Activated T-helper 17 cell treated with anti-CD3 and anti-CD28 coated beads, Interleukin-2, amount 50 U/mL, for 72 hours (primary cell): ENCODE measurements around the gene TWF2. TPM values are rescaled to one million over a fixed set of nuclear protein-coding genes. Genes with fewer than 3 reads are reported as not detected.
A peak's percentile ranks its signal among the peaks of the same experiment; 100 is the strongest.

ENCODE experiments used
- ATAC-seq: fragments of 150-1000 bp; cut with Tn5 transposase; replicated peaks from 2 replicates; pipeline ENCODE4 v1.10.0; 2021; ENCODE audit warnings: mild to moderate bottlenecking, moderate library complexity
- H3K27ac Mint-ChIP-seq: one replicate; pipeline ENCODE4 v1.8.0; 2022; ENCODE audit warnings: mixed read lengths
- H3K27me3 Mint-ChIP-seq: one replicate; pipeline ENCODE4 v1.8.0; 2022; ENCODE audit warnings: mixed read lengths
- H3K36me3 Mint-ChIP-seq: one replicate; pipeline ENCODE4 v1.8.0; 2022; ENCODE audit warnings: low read depth, mild to moderate bottlenecking, mixed read lengths
- H3K4me1 Mint-ChIP-seq: one replicate; pipeline ENCODE4 v1.8.0; 2022; ENCODE audit warnings: mixed read lengths
- H3K4me3 Mint-ChIP-seq: one replicate; pipeline ENCODE4 v1.8.0; 2022; ENCODE audit warnings: mild to moderate bottlenecking, mixed read lengths
- H3K9me3 Mint-ChIP-seq: one replicate; pipeline ENCODE4 v1.8.0; 2022; ENCODE audit warnings: mixed read lengths
- total RNA-seq, 2 donors: library from RNA; stranded (reverse); gene quantifications; one replicate each; pipeline ENCODE4 v1.2.3, GENCODE V29; 2022

The TWF2 gene
- total RNA-seq, 2 donors from 2014 or later, result 89.9 to 159 TPM

DNA sequence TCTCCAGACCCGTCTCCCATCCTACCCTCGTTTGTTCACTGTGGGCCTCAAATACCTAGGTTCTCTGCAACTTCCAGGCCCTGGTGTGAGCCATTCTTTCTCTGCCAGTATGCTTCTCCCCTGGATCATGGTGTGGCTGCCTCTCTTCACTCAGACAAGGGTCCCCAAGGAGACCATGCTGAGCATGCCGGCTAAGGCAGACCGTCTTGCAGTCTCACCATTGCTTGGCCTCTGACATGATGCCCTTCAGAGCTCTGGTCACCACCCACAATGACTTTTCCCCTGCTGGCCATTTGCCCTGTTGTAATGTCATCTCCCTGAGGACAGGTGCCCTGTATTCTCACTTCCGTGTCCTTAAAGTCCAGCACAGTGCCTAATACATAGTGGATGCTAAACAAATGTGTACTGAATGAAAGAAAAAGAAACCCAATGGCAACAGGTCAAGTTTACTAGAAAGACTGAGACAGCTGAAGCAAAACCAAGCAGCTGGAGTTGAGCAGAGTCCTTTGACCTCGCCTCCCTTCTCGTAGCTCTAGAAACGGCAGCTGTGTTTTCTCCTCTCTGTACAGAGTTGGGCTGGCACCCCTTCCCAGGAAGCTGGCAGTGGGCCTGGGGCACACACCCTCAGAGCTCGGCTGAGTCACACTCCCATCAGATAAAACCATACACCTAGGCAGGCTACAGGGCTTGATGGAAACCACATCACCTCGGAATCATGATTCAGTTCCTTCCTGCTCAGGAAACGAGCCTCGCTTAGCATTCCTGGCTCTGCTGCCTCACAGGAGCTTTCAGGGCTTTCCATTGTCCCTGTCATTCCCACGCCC lies 22.2 kb downstream of the TWF2 start:
- Mint-ChIP-seq H3K4me3 (peak overlapping the region; percentile 75), H3K27me3 (no peaks in the 10 kb centered on the region), H3K27ac (peak overlapping the region; percentile 85), H3K4me1 (peaks cover 22% of the 10 kb centered on the region), H3K36me3 (peaks cover 47% of the 10 kb centered on the region), H3K9me3 (no peaks in the 10 kb centered on the region)
- ATAC-seq, result peak; percentile 82

DNA sequence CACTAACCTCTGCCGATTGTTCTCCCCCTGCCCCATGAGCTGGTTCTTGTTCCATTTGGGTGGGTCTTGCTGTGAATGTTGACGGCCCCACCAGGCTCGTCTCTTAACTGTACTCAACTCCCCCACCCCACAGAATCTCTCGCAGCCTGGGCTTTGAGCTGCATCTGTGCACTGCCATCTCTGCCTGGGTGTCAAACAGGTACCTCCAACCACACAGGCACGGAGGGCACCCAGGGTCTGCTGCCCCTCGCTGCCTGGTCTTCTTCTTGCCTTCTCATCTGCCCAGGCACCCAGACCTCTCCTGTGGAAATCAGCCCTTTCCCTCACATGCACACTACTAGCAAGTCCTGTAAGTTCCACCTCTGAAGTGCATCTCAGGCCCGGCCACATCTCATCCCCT lies 23.6 kb downstream of the TWF2 start:
- no peak for ATAC-seq
- peaks cover 22% of the 10 kb centered on the region for H3K4me1 Mint-ChIP-seq
- H3K27ac Mint-ChIP-seq, result peak overlapping the region; percentile 51
- H3K4me3 Mint-ChIP-seq, result no peak overlapping the region
- H3K27me3 Mint-ChIP-seq, result no peaks in the 10 kb centered on the region
- H3K9me3 Mint-ChIP-seq, result no peaks in the 10 kb centered on the region
- peaks cover 62% of the 10 kb centered on the region for H3K36me3 Mint-ChIP-seq

DNA sequence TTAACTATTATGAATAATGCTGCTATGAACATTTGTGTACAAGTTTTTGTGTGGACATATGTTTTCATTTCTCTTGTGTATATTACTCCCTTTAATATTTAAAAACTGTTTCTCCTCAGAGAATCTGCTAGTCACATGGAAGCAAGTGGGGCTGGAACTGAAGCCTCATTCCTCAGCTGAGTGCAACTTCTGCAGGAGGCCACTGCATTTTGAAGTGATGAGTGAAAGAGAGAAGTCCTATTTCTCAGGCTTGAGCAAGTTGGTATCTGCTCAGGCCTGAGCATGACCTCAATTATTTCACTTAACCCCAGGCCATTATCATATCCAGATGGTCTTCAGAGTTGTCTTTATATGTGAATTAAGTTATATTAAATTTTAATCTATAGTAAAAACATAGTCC lies 25.1 kb downstream of the TWF2 start:
- Mint-ChIP-seq H3K9me3 (no peaks in the 10 kb centered on the region), H3K4me1 (peaks cover 22% of the 10 kb centered on the region), H3K27me3 (no peaks in the 10 kb centered on the region), H3K36me3 (peaks cover 76% of the 10 kb centered on the region), H3K4me3 (no peak overlapping the region), H3K27ac (no peak overlapping the region)
- no peak for ATAC-seq

GRCh38 chr3:52213005-52213404 lies 26.0 kb downstream of the TWF2 start:
- no peaks in the 10 kb centered on the region for H3K27me3 Mint-ChIP-seq
- no peak overlapping the region for H3K4me3 Mint-ChIP-seq
- no peaks in the 10 kb centered on the region for H3K9me3 Mint-ChIP-seq
- peaks cover 85% of the 10 kb centered on the region for H3K36me3 Mint-ChIP-seq
- H3K4me1 Mint-ChIP-seq, result peaks cover 19% of the 10 kb centered on the region
- no peak overlapping the region for H3K27ac Mint-ChIP-seq
- ATAC-seq, result no peak

DNA sequence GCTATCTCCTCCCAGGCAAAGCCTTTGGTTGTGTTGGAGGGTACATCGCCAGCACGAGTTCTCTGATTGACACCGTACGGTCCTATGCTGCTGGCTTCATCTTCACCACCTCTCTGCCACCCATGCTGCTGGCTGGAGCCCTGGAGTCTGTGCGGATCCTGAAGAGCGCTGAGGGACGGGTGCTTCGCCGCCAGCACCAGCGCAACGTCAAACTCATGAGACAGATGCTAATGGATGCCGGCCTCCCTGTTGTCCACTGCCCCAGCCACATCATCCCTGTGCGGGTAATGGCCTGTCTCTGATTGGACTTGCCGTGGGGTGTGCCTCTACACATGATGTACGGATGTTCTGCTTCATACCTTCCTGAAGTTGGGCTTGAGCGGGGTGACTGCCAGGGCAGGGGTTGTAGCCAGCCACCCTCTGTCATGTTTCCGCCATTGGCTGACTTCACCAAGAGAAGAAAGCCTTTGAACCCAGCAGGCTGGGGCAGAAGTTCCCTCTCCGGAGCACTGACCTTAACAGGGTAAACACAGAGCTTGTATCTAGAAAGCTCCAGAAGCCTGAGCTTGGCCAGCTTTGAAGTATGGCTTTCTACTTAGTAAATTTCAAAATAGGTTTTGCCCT lies 27.6 kb downstream of the TWF2 start:
- Mint-ChIP-seq H3K4me3 (no peak overlapping the region), H3K4me1 (peaks cover 12% of the 10 kb centered on the region), H3K9me3 (no peaks in the 10 kb centered on the region), H3K36me3 (peaks cover 95% of the 10 kb centered on the region), H3K27ac (no peak overlapping the region), H3K27me3 (no peaks in the 10 kb centered on the region)
- ATAC-seq, result no peak

DNA sequence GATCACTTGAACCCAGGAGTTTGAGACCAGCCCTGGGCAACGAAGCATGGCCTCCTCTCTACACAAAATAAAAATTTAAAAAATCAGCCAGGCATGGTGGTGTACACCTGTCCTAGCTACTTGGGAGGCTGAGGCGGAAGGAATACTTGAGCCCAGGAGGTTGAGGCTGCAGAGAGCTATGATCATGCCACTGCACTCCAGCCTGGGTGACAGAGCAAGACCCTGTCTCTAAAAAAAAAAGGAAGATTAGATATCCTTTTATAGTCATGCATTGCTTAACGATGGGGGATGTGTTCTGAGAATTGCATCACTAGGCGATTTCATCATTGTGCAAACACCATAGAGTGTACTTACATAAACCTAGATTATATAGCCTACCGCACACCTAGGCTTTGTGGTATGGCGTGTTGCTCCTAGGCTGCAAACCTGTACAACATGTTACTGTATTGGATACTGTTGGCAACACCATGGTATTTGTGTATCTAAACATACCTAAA lies 28.4 kb downstream of the TWF2 start:
- Mint-ChIP-seq H3K36me3 (peaks cover 100% of the 10 kb centered on the region), H3K9me3 (no peaks in the 10 kb centered on the region), H3K27ac (no peak overlapping the region), H3K4me1 (peaks cover 11% of the 10 kb centered on the region), H3K4me3 (no peak overlapping the region), H3K27me3 (no peaks in the 10 kb centered on the region)
- ATAC-seq, result no peak

DNA sequence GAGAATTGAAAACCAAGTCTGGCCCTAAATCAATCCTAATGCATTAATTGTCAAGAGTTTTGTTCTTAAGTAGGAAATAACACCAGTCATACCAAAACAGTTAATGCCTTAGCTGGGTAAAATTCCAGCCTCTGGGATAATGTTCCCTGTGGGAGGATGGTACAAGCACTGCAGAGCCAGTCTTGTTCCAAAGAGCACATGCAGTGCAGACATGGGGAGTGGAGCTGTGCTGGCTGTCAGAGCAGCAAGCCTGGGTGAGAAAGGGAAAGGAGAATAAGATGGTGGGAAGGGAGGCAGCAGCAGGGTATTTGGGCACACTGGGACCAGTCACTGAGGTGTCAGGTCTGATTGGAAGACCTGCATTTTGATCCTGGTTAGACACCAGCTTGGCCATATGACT lies 28.9 kb downstream of the TWF2 start:
- peaks cover 12% of the 10 kb centered on the region for H3K4me1 Mint-ChIP-seq
- no peak overlapping the region for H3K4me3 Mint-ChIP-seq
- no peak for ATAC-seq
- no peaks in the 10 kb centered on the region for H3K27me3 Mint-ChIP-seq
- H3K9me3 Mint-ChIP-seq, result no peaks in the 10 kb centered on the region
- peaks cover 100% of the 10 kb centered on the region for H3K36me3 Mint-ChIP-seq
- no peak overlapping the region for H3K27ac Mint-ChIP-seq

DNA sequence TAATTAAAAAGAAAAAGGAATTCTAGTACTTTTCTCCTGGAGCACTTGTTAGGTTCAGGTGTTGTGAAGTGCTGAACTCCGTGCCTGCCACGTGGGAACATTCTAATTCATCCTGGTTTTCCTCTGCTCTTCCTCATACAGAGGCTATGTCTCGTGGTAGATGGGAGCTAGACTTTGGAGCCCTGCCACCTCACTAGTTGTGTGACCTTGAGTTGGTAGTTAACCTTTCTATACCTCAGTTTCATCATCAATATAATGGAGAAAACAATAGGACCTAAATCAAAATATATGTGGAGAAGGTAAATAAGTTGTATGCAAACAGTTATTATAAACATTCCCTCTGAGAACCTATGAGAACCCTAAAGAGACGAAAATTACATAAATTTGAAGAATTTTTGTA lies 30.4 kb downstream of the TWF2 start:
- no peaks in the 10 kb centered on the region for H3K9me3 Mint-ChIP-seq
- no peaks in the 10 kb centered on the region for H3K27me3 Mint-ChIP-seq
- no peak for ATAC-seq
- H3K36me3 Mint-ChIP-seq, result peaks cover 100% of the 10 kb centered on the region
- no peak overlapping the region for H3K27ac Mint-ChIP-seq
- H3K4me3 Mint-ChIP-seq, result no peak overlapping the region
- H3K4me1 Mint-ChIP-seq, result peaks cover 21% of the 10 kb centered on the region

- H3K9me3 Mint-ChIP-seq, result no peaks in the 10 kb centered on the region
- H3K27me3 Mint-ChIP-seq, result no peaks in the 10 kb centered on the region
- H3K4me3 Mint-ChIP-seq, result no peak overlapping the region
- ATAC-seq, result no peak
- peaks cover 25% of the 10 kb centered on the region for H3K4me1 Mint-ChIP-seq
- peaks cover 100% of the 10 kb centered on the region for H3K36me3 Mint-ChIP-seq
- H3K27ac Mint-ChIP-seq, result peak overlapping the region; percentile 30
These were observed 33.1 kb downstream of the TWF2 start for GRCh38 chr3:52205727-52206372.

GRCh38 chr3:52204337-52205073 lies 34.5 kb downstream of the TWF2 start:
- peaks cover 32% of the 10 kb centered on the region for H3K4me1 Mint-ChIP-seq
- peak; percentile 88 for ATAC-seq
- H3K27ac Mint-ChIP-seq, result peak overlapping the region; percentile 73
- peaks cover 100% of the 10 kb centered on the region for H3K36me3 Mint-ChIP-seq
- H3K27me3 Mint-ChIP-seq, result no peaks in the 10 kb centered on the region
- peak overlapping the region; percentile 26 for H3K4me3 Mint-ChIP-seq
- H3K9me3 Mint-ChIP-seq, result no peaks in the 10 kb centered on the region

- peaks cover 38% of the 10 kb centered on the region for H3K4me1 Mint-ChIP-seq
- ATAC-seq, result no peak
- no peaks in the 10 kb centered on the region for H3K9me3 Mint-ChIP-seq
- H3K4me3 Mint-ChIP-seq, result no peak overlapping the region
- no peaks in the 10 kb centered on the region for H3K27me3 Mint-ChIP-seq
- H3K36me3 Mint-ChIP-seq, result peaks cover 100% of the 10 kb centered on the region
- peak overlapping the region; percentile 28 for H3K27ac Mint-ChIP-seq
These were observed 35.3 kb downstream of the TWF2 start for GRCh38 chr3:52203701-52204100.

GRCh38 chr3:52202384-52203077 lies 36.4 kb downstream of the TWF2 start:
- Mint-ChIP-seq H3K27me3 (no peaks in the 10 kb centered on the region), H3K4me1 (peaks cover 42% of the 10 kb centered on the region), H3K4me3 (no peak overlapping the region), H3K27ac (peak overlapping the region; percentile 41), H3K36me3 (peaks cover 95% of the 10 kb centered on the region), H3K9me3 (no peaks in the 10 kb centered on the region)
- no peak for ATAC-seq

GRCh38 chr3:52200981-52201679 lies 37.8 kb downstream of the TWF2 start:
- H3K27ac Mint-ChIP-seq, result peak overlapping the region; percentile 41
- no peaks in the 10 kb centered on the region for H3K9me3 Mint-ChIP-seq
- H3K4me1 Mint-ChIP-seq, result peaks cover 46% of the 10 kb centered on the region
- no peaks in the 10 kb centered on the region for H3K27me3 Mint-ChIP-seq
- no peak for ATAC-seq
- no peak overlapping the region for H3K4me3 Mint-ChIP-seq
- H3K36me3 Mint-ChIP-seq, result peaks cover 81% of the 10 kb centered on the region
